ENCODE data around the gene CTNNA3.

The CTNNA3 gene

DNA sequence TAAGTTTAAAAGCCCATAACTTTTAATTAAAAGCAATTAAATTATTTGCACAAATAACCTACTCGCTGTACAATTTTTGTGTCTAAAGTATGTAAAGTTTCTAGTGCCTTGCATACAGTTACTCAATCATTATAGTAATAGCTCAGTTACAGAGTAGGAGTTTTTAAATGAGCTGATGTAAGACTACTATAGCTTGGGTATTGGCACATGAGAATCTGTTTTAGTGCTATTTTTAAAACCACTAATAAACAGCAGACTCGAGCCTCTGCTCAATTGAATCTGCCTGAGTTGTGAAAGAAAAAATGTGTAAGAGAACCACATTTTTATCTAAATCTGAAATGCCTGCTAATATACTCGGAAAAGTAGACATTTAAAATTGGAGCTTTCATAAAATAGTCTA, 31.1 kb downstream of the CTNNA3 start:
- DNase-seq, result no peak

DNA sequence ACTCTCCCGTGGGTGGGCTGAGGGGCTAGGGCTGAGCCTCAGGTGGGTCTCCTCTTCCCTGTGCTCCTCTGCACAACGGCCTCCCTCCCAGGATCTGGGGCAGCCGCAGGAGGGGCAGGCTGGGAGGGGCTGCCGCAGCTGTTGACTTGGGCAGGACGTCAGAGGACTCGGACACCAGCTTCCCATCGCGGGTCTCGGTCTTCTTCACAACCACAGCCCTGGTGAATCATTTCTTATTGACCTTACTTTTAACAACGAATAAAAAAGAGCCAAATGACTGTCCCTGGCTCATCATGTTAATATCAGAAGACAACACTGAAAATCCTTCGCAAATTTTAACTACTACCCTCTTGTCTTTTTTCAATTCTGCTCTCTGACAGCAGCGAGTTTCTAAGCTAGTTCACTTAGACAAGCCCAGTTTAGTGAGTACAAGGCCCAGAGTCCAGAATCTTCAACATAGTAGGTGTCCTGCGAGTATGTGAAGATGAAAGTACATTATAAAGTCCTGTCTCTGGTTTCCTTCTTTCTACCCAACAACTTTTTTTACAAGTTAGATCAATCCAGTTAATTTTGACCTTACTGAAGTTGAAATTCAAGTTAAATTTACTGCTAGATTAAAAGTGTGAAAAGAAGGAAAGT, 32.4 kb downstream of the CTNNA3 start:
- DNase-seq, result peak; percentile 12

DNA sequence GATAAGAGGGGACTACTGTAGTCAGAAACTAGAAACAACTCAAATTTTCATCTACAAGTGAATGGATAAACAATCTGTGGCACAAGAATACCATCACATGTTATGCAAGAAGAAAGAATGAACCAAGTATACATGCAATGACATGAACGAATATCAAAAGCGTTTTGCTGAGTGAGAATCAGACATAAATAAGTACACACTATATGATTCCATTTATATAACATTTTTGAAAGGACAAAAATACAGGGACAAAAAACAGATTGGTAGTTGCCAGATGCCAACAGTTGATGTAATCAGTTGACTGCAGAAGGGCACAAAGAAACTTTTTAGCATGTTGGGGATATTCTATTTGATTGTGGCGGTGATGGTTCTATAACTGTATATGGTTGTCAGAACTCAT, 33.6 kb downstream of the CTNNA3 start:
- DNase-seq, result no peak

GRCh38 chr10:67659497-67659896, 36.5 kb downstream of the CTNNA3 start:
- no peak for DNase-seq

DNA sequence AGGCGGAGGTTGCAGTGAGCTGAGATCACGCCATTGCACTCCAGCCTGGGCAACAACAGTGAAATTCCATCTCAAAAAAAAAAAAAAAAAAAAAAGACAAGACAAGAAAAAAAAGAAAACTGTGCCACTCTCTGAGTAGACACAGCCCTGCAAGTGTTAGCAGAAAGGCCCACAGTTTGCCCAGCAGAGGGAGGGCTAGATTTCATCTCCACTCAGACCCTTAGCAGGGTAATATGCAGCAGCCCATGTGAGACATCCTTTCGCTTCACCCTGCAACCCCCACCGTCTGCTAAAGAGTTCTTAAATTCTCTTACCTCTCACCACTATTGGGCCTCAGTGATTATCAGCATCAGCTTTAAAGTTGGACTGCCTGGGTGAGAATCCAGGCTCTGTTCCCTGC, 38.2 kb downstream of the CTNNA3 start:
- no peak for DNase-seq

DNA sequence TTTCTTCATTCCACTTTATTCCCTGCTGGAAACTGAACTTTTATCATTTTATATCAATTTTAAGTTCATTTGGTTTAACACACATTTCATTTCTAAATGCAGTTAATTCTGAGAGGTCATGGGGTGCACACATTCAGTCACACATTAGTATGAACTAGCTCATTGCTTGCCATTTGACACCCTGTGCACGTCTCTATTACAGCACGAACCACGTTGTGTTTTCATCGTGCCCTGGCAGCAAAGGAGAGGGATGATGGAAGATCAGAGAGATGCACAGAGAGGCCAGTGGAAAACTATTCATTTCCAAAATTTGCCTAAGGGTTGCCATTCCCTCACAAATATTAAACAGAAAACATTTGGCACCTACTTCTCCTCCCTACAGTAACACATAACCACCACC, 45.4 kb downstream of the CTNNA3 start:
- no peak for DNase-seq

DNA sequence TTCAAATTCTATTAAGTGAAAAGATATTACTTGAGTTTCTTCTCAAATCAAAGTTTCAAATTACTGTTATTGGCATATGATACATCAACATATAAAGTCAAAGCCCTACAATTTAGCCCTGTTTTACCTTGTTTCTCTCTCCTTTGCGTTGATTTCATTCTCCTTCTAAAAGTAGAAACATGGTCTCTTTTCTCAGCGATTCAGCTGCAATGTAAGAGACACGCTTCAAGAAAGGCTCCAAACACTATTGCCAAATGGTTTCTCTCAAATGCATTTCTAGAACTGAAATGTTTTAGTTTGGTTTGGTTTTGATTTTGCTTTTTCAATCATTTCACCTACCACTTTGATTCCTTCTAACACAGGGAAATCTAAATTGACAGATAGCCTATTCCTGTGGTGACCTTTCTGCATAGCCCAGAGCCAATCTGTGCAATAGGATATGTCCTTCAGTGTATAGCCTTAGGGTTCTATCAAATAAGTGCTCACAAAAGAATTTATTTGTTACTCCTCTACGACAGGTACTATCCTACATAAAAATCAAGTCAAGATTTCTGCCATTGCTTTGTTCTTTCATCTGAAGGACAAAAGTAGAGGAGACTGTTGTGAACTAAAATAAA, 47.3 kb downstream of the CTNNA3 start:
- no peak for DNase-seq

- no peak for DNase-seq
Observed at GRCh38 chr10:67630904-67631303, 65.1 kb downstream of the CTNNA3 start.

GRCh38 chr10:67629461-67629971, 66.5 kb downstream of the CTNNA3 start:
- peak; percentile 37 for DNase-seq

DNA sequence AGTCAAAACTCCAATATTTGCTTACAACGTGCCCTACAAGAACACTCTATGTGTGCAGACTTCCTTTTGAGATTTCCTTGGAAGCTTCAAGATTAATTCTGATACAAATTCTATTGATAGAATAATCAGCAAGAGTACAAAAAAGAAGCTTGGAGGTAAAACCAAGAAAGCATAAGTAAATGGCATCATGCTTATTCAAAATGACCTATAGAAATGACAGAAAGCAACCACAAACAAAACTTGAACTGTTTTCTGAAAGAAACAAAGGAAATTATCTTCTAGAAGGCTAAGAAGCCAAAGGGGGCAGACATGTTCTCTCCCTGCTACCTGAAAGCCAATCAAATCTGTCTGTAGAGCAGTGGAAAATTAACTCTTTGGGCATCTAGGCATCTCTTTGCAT, 73.0 kb downstream of the CTNNA3 start:
- DNase-seq, result no peak

DNA sequence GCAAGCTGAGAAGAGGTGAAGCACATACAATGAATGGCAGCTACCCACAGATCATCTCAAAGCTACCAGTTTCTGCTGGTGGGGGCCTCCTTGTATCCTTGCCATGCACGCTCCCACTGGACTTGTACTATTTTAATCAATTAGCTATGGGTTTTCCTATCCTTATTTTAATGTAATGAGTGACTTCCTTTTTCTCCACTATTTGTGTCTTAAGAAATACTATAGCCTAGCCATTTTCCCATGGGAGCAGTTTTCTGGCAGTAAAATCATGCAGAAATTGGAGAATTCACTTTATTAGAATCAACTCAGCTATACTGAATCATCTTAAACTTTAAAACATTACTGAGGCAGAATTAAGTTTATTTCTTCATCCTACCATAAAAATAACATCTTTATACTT, 73.5 kb downstream of the CTNNA3 start:
- DNase-seq, result no peak

DNA sequence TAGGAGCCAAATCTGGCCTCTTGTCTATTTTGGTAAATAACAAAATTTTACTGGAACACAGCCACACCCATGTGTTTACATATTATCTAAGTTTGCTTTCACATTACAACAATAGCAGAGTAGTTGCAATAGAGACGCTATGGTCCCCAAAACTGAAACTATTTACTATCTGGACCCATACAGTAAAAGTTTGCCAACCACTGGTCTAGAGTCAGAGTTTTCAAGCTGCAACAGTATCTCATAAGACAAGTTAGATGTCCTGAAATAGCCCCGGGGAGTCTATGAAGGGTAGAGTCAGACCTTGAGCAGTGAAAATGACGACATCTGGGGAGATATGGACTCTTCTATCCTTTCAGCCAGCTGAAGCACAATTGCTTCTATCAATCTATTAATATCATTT, 74.2 kb downstream of the CTNNA3 start:
- DNase-seq, result no peak

DNA sequence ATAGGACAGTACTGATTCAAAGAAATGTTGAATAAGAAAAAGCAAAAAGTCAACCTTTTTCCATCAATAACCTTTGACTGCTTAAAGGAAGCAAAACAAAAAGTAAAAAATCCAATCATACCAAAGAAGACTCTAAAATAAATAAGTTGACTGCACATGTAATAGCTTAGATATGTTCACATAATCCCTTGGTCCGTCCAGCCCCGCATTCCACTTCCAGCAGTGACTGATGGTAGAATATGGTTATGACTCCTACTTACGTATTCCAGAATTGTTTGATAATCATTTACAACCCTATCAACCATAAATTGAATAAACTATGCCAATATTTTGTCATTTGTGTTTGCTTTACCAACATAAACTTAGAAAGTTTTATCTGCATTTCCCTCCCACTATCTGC, 77.9 kb downstream of the CTNNA3 start:
- DNase-seq, result no peak

GRCh38 chr10:67612577-67613537, 83.1 kb downstream of the CTNNA3 start:
- no peak for DNase-seq

- no peak for DNase-seq
Observed at GRCh38 chr10:67612176-67612575, 83.8 kb downstream of the CTNNA3 start.

DNA sequence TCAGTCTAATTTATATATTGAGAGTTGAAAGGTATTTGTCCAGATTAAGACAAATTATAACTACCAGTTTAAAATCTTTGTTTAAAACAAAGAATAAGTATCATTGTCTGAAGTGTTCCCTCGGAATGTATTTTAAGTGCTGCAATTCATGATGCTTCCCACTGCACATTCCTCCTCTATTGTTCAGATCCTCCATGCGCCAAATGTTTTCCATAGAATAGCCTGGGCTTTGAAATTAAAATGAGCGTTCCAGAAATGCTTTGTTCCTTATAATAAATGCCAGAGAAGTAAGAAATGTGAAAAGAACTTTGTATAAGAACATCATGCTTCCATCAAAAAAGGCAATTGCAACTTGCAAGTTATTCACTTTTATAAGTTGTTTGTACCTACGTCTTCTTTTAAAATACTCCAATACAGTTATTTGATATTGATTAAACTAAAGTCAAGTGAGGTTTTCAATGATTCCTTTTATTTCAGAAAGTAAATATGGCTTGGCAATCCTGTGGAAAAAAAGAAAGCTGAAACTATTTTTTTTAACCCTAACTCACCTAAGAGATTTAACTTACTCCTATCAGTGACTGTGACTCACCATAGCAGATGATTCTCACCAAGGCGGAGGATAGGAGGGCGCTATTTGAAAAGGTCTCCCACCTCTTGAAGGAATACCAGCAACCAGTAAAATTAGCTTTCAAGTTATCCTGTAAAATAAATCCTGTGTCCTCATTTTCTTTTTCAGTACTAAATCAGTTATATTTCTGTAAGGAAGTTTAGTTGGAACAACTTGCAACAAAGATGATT, 85.8 kb downstream of the CTNNA3 start:
- no peak for DNase-seq

DNA sequence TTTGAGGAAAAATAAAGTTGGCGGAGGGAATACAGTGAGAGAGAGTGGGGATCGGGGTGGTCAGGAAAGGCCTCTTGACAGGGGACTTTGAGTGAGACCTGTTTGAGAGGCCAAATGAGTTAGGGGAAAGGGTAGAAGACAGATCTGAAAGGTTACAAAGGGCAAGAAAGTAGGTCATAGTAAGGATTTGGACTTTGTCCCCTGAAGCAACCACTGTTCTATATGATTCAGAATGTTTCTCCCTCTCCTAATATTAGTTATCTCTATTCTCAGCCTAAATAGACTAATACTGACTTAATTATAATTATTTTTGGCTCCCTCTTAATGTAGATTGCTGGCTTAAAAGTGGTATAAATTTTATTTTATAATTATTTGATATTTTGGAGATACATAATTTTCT, 88.0 kb downstream of the CTNNA3 start:
- DNase-seq, result no peak

DNA sequence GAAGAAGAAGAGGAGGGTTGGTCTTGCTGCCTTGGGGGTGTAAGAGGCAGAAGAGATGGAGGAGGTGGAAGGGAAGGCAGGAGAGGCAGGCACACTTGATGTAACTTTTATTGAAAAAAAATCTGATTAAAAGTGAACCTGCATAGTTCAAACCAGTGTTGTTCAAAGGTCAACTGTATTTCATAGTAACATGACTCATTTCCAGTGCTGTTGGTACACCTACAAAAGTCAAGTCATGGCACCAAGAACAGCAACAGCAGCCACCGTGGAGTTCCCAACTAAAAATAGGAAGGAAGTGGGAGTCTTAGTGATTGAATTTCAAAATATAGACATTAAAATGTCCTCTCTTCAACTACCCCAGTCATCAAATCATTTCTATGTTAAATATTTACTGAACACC, 88.5 kb downstream of the CTNNA3 start:
- no peak for DNase-seq

DNA sequence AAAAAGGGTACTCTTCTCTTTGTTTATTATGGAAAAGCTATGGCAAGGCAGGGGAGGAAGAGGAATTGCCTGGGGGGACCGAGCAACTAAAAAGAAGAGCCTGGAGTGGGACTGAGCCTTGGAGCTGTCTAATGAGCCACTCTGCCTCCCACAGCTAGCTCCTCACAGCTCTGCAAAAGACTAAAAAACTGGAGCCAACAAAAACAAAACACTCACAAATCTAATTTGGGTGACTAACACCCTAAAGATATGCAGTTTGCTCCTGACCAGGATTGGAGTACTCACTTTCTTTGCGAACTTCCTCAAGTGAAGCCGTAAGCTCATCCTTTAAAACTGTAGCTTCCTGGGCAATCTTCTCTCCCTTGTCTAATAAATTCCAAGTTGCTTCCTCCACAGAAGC, 89.4 kb downstream of the CTNNA3 start:
- DNase-seq, result no peak

- DNase-seq, result no peak
Observed at GRCh38 chr10:67603701-67604100, 92.3 kb downstream of the CTNNA3 start.

DNA sequence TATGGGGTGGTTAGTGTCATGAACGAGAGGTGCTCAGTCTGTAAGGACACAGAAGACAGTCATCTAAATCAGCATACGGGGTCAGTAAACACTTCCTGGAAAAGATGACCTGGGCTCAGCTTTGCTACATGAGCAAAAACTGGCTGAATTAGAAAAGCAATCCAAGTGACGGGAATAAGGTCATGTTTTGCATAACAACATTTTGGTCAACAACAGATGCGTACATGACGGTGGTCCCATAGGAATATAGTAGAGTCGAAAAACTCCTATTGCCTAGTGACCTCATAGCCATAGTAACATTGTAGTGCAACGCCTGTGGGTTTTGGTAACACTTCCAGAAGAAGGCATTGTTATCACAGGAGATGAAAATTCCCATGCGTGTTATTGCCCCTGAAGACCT, 92.9 kb downstream of the CTNNA3 start:
- DNase-seq, result peak; percentile 8

DNA sequence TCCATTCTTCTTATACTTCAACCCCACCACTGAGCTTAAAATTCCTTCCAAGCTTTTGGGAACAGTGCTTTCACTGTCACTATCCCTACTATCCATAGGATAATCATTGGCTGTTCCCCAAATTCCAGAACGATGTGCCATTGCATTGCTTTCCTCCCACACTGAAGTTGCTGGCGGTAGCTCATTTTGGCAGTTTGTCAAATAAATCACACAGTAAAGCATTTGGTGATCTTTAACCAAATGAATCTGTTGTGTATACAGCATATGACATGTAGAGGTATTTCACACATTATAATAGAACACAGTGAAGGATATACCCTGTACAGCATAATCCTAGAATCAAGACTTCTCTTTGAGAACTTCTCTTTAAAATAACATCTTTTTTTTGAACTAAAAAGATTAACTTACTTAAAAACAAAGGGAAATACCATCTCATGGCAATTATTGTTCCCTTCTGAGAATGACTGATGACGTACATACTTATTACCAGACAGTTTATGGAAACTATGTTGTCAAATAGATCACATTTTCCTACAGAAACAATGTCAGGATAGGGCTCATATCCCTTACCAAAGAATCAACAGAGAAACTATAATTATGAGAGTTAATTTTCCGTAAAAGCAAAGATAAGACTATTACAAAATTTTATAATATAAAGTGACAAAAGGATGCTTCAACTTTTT, 93.6 kb downstream of the CTNNA3 start:
- no peak for DNase-seq
